ENCODE measurements around the gene CNTN5.

DNA sequence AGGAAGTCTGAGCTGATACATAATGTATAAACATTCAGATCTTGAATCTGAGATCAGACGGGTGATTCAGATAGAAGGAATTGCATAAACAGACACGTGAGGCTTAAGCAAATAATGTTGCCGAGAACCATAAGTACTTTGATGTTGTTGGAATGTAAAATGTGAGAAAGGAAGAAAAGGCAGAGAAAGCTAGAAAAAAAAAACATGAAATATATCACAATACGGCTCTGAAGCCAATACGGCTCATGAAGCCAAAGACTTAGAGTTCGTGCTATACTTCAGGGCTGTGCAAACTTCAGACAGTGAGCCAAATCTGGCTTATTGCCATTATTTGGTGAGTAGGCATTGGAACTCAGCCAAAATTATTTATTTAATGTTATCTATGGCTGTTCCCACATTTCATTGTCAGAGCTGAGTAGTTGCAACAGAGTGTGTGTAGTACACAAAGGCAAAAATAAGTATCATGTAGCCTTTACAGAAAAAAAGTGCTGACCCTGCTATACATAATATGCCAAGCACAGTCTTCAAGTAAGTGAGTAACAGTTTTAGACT is 673.3 kb downstream of the CNTN5 start:
- TF ChIP-seq YY1 (IDR thresholded peaks at IDR 0.05; ENCODE audit: low read depth): no peak
- TF ChIP-seq RAD21 (IDR thresholded peaks at IDR 0.05; ENCODE audit: low read depth): no peak
- no peak for TF ChIP-seq FOXM1 (IDR thresholded peaks at IDR 0.05; ENCODE audit: borderline replicate concordance, low read depth)
- TF ChIP-seq CREB1 (IDR thresholded peaks at IDR 0.05; ENCODE audit: low read depth): no peak
- TF ChIP-seq, protein P1, sequence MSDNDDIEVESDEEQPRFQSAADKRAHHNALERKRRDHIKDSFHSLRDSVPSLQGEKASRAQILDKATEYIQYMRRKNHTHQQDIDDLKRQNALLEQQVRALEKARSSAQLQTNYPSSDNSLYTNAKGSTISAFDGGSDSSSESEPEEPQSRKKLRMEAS (IDR thresholded peaks at IDR 0.05): no peak
- TF ChIP-seq TCF12 (IDR thresholded peaks at IDR 0.05; ENCODE audit: low read depth): no peak
- TF ChIP-seq TAF1 (IDR thresholded peaks at IDR 0.05; ENCODE audit: low read depth): no peak
- TF ChIP-seq USF1 (IDR thresholded peaks at IDR 0.05): no peak
- TF ChIP-seq CEBPB (IDR thresholded peaks at IDR 0.05): no peak
- no peak for TF ChIP-seq EP300 (IDR thresholded peaks at IDR 0.05; ENCODE audit: borderline replicate concordance)
- TF ChIP-seq, protein P2, sequence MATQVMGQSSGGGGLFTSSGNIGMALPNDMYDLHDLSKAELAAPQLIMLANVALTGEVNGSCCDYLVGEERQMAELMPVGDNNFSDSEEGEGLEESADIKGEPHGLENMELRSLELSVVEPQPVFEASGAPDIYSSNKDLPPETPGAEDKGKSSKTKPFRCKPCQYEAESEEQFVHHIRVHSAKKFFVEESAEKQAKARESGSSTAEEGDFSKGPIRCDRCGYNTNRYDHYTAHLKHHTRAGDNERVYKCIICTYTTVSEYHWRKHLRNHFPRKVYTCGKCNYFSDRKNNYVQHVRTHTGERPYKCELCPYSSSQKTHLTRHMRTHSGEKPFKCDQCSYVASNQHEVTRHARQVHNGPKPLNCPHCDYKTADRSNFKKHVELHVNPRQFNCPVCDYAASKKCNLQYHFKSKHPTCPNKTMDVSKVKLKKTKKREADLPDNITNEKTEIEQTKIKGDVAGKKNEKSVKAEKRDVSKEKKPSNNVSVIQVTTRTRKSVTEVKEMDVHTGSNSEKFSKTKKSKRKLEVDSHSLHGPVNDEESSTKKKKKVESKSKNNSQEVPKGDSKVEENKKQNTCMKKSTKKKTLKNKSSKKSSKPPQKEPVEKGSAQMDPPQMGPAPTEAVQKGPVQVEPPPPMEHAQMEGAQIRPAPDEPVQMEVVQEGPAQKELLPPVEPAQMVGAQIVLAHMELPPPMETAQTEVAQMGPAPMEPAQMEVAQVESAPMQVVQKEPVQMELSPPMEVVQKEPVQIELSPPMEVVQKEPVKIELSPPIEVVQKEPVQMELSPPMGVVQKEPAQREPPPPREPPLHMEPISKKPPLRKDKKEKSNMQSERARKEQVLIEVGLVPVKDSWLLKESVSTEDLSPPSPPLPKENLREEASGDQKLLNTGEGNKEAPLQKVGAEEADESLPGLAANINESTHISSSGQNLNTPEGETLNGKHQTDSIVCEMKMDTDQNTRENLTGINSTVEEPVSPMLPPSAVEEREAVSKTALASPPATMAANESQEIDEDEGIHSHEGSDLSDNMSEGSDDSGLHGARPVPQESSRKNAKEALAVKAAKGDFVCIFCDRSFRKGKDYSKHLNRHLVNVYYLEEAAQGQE (IDR thresholded peaks at IDR 0.05; ENCODE audit: low read depth): no peak
- no peak for TF ChIP-seq TEAD4 (IDR thresholded peaks at IDR 0.05)
- peak; percentile 63 for TF ChIP-seq NFIC (IDR thresholded peaks at IDR 0.05)

Measured in Ishikawa (cell line).